AG09309 (cell line): ENCODE results near the gene ERCC4.
"Not testable (repeated sequence)": the region's sequence is repeated elsewhere in the genome, so short reads cannot be mapped to it uniquely, and the experiment has no call there.

Source experiments
- DNase-seq: peaks from one replicate; pipeline ENCODE4 v3.0.0-alpha.2; 2010; ENCODE audit warnings: low read depth
- H3K4me3 ChIP-seq: 2 replicates; pipeline ENCODE4 v1.5.1; 2011; ENCODE audit warnings: mild to moderate bottlenecking, low read depth, low read length, moderate library complexity; ENCODE audit not compliant: control insufficient read depth
- TF ChIP-seq, protein P1 (sequence below): IDR thresholded peaks from 2 replicates; pipeline ENCODE4 v1.5.1; 2011; ENCODE audit warnings: mild to moderate bottlenecking, low read depth, low read length, inconsistent platforms; ENCODE audit not compliant: insufficient read depth, control insufficient read depth; ENCODE audit errors: missing control alignments

Gene ERCC4

DNA sequence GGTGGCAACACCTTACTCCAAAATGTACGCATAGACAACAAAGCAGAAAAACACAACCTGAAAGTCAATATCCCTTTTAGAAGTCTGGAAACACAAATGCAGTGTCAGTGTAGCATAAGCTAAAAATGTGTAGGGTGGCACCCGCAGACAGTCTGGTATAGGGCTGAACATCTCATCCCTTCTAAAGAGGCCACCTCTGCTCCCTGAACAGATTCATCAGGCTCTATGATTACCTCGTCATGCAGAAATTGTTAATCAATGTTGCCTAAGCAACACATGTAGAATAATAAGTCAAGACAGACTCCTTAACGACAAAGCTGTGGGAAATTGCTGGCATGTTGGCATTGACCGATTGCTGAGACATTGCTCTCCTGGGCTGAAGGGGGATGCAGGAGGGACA, 33.3 kb upstream of the ERCC4 start:
- DNase-seq, result no peak
- H3K4me3 ChIP-seq, result no peak overlapping the region
- TF ChIP-seq, protein P1, sequence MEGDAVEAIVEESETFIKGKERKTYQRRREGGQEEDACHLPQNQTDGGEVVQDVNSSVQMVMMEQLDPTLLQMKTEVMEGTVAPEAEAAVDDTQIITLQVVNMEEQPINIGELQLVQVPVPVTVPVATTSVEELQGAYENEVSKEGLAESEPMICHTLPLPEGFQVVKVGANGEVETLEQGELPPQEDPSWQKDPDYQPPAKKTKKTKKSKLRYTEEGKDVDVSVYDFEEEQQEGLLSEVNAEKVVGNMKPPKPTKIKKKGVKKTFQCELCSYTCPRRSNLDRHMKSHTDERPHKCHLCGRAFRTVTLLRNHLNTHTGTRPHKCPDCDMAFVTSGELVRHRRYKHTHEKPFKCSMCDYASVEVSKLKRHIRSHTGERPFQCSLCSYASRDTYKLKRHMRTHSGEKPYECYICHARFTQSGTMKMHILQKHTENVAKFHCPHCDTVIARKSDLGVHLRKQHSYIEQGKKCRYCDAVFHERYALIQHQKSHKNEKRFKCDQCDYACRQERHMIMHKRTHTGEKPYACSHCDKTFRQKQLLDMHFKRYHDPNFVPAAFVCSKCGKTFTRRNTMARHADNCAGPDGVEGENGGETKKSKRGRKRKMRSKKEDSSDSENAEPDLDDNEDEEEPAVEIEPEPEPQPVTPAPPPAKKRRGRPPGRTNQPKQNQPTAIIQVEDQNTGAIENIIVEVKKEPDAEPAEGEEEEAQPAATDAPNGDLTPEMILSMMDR, result no peak

DNA sequence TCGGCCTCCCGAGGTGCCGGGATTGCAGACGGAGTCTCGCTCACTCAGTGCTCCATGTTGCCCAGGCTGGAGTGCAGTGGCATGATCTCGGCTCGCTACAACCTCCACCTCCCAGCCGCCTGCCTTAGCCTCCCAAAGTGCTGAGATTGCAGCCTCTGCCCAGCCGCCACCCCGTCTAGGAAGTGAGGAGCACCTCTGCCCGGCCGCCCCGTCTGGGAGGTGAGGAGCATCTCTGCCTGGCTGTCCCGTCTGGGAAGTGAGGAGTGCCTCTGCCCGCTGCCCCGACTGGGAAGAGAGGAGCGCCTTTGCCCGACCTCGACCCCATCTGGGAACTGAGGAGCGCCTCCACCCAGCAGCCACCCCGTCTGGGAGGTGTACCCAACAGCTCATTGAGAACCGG, 30.6 kb upstream of the ERCC4 start:
- H3K4me3 ChIP-seq, DNase-seq: not testable (repeated sequence)

DNA sequence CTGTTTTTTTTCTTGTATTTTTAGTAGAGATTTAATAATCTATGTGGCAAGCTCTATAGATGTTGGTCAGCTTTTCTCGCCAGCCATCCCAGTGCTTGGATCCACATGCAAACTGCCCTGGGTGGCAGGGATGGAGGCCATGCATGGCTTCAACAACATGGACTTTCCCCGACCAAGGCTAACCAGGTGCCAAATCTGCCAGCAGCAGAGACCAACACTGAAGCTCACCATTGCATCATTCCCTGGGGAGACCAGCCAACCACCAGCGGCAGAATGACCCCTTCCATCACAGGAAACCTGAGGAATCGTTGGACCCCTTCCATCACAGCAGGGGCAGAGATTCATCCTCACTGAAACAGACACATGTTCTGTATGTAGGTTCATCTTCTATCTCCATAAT, 27.7 kb upstream of the ERCC4 start:
- no peak overlapping the region for H3K4me3 ChIP-seq
- TF ChIP-seq, protein P1, result no peak
- DNase-seq, result no peak

DNA sequence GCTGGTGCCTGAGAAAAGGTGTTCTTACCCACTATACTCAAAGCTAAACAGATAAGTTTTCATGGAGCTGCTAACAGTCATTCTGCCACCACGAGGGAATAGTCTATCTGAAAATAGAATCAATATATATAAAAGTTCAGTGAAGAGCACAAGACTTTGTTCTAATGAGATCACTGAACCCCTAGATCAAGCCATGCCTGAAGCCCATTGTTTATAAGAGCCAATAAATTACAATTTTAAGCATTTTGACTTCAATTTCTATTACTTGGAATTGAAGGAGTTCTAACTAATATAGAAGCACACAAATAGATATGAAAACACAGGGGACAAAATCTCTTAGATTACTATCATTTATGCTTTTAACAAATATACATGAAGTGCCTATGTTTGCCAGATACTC, 24.4 kb upstream of the ERCC4 start:
- H3K4me3 ChIP-seq, result no peak overlapping the region
- TF ChIP-seq, protein P1, result no peak
- DNase-seq, result no peak

DNA sequence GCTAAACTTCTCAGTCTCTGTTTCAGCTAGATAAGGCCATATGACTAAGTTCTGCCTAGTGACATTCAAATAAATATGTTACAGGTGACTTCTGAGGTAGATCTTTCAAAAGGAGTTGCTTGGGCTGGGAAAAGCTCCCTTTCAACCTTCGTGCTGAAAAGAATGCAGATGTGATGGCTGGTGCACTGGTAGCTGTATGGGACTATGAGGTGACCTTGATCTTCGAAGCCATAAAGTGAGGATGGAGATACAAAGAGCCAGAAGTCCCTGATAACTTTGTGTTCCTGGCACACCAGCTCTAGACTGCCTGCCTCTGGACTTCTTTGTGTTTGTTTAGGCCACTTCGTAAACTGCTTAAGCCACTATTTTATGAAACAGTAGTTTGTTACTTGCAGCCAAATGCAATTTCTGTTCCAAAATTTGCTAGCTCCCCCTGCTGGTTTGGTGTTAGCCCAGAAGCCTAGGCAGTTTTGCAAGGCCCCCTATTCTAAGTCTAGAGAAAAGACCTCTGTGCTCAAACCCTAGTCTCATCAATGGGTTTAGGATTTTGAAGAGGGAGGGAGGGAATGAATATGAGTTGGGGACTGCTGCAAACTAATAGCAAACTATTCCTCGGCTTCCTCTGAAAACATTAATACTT, 23.3 kb upstream of the ERCC4 start:
- TF ChIP-seq, protein P1, result peak; percentile 33
- DNase-seq, result no peak
- no peak overlapping the region for H3K4me3 ChIP-seq

DNA sequence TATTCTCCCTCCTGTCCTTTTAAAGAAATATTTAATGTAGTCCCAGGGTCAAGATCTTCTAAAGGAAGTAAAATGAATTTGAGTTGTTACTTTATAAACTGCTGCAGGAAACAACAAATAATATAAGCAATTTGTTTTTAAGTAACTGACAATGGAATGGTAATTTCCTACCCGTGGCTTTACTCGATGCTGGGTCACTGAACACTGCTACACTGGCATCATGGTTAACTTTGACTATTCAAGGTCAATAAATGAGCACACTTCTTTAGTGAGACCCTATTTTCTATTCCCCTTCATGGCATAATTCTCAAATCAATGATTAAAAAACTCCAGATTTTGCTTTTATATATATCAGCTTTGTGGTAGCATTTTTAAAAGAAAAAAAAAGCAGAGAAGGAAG, 22.1 kb upstream of the ERCC4 start:
- no peak for DNase-seq
- TF ChIP-seq, protein P1, result no peak

DNA sequence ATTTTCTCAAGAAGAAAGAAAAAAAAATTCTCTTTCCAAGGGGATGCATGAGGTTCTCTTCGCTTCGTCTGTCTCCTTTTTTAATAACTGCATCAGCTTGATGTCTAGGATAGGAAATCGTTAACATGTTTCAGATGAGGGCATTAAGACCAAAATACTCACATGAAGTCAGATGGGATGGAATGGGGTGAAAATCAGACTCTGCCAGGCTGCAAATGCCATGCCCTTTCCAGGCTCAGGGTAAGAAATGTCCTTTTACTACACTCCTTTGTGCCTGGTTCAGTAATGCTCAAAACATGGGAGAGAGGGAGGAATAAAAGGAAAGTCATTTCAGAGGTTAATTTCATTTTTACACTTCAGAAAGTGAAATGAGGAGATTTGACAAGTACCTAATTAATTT, 21.7 kb upstream of the ERCC4 start:
- TF ChIP-seq, protein P1, result no peak
- no peak overlapping the region for H3K4me3 ChIP-seq
- DNase-seq, result no peak

More for the DNA sequence above, 22.1 kb upstream of the ERCC4 start:
- H3K4me3 ChIP-seq, result no peak overlapping the region
